ENCODE data around the gene GET4.

The GET4 gene

DNA sequence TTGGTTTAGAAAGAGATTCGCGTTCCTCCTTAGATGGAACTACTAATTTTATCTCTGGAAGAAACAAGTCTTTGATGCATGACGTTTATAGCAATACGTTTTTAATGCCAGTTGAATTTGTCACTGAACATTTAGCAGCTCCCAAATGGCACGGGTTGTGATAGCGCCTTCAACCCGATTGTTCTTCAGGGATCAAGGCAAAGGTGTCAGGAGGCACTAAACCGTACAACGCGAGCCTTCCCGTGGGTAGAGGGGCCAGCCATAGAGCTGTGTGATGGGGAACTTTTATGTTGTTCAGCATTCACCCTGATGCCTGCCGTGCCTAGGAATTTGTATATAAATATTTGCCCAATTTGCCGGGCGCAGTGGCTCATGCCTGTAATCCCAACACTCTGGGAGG is 3.4 kb downstream of the GET4 start:
- TF ChIP-seq ZFX (IDR thresholded peaks at IDR 0.05; ENCODE audit: borderline replicate concordance) = no peak
- TF ChIP-seq, protein P1, sequence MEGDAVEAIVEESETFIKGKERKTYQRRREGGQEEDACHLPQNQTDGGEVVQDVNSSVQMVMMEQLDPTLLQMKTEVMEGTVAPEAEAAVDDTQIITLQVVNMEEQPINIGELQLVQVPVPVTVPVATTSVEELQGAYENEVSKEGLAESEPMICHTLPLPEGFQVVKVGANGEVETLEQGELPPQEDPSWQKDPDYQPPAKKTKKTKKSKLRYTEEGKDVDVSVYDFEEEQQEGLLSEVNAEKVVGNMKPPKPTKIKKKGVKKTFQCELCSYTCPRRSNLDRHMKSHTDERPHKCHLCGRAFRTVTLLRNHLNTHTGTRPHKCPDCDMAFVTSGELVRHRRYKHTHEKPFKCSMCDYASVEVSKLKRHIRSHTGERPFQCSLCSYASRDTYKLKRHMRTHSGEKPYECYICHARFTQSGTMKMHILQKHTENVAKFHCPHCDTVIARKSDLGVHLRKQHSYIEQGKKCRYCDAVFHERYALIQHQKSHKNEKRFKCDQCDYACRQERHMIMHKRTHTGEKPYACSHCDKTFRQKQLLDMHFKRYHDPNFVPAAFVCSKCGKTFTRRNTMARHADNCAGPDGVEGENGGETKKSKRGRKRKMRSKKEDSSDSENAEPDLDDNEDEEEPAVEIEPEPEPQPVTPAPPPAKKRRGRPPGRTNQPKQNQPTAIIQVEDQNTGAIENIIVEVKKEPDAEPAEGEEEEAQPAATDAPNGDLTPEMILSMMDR (IDR thresholded peaks at IDR 0.05) = no peak
- peak overlapping the region; percentile 84 for H3K27ac ChIP-seq

DNA sequence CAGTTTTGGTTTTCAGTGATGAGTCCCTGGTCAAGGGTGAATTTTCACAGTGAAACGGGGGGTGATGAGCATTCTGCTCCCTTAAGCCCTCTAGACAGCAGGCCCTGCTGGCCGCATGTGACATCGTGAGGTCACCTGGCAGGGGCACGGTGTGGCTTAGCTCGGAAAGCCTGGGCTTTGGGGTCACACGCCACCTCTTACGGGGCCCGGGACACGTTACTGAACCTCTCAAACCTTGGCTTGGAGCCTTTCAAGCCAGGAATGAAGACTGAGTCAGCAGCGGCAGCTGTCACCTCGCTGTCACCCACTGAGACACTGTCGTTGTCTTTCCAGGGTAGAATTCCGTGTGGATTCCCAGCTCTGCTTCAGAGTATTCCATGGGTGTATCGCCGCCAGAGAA is 4.1 kb downstream of the GET4 start:
- H3K27ac ChIP-seq = peak overlapping the region; percentile 84
- no peak for TF ChIP-seq ZFX (IDR thresholded peaks at IDR 0.05; ENCODE audit: borderline replicate concordance)
- TF ChIP-seq, protein P1 (IDR thresholded peaks at IDR 0.05) = no peak

DNA sequence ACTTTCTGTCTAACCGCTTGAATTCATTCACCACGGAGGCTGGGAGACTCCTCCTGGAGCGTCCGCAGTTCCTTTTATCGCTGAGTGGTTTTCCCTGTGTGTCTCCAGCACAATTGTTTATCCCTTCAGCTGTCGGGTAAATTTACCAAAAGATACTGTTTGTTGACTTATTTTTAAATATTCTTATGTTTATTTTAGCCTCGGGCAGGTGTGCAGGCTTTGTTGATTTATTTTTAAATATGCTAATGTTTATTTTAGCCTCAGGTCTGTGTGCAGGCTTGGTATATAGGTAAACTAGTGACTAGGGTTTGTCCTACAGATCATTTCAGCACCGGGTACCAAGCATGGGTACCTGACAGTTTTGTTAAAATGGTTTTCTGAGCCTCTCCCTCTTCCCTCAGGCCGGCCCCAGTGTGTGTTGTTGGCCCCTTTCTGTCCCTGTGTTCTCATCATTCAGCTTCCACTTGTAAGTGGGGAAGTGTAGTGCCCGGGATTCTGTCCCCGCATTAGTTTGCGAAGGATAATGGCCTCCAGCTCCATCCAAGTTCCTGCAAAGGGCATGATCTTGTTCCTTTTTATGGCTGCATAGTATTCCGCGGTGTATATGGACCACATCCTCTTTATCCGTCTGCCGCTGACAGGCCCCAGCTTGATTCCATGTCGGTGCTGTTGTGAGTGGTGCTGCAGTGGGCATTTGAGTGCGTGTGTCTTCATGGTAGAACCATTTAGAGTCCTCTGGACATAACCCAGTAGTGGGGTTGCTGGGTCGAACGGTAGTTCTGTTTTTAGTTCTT is 5.3 kb downstream of the GET4 start:
- H3K27ac ChIP-seq = peak overlapping the region; percentile 84
- TF ChIP-seq, protein P1 (IDR thresholded peaks at IDR 0.05) = no peak
- no peak for TF ChIP-seq ZFX (IDR thresholded peaks at IDR 0.05; ENCODE audit: borderline replicate concordance)

DNA sequence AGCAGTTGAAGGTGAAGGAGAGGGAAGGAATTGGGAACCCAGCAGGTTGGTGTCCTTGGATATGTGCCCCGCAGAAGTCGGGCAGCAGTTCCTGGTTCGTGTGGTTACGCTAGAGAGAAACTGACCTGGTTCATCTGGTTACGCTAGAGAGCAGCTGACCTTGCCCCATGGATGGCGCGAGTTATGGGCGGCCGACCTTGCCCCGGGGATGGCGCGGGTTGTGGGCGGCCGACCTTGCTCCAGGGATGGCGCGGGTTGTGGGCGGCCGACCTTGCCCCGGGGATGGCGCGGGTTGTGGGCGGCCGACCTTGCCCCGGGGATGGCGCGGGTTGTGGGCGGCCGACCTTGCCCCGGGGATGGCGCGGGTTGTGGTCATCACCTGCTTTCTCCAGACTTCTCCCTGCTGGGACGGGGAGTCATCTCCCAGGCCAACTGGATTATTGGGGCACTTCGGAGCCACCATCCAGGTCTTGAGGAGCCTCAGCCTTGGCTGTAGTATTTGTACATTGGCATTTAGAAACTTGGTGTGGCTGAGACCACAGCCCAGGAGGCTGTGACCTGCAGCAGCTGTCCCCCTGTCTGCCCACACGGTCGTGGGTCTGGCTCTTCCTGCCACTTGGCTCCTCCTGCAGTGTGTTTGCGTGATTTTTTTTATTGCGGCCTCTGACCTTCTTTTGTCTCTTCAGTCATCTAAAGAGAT is 6.1 kb downstream of the GET4 start:
- TF ChIP-seq, protein P1 (IDR thresholded peaks at IDR 0.05) = no peak
- H3K27ac ChIP-seq = peak overlapping the region; percentile 84

DNA sequence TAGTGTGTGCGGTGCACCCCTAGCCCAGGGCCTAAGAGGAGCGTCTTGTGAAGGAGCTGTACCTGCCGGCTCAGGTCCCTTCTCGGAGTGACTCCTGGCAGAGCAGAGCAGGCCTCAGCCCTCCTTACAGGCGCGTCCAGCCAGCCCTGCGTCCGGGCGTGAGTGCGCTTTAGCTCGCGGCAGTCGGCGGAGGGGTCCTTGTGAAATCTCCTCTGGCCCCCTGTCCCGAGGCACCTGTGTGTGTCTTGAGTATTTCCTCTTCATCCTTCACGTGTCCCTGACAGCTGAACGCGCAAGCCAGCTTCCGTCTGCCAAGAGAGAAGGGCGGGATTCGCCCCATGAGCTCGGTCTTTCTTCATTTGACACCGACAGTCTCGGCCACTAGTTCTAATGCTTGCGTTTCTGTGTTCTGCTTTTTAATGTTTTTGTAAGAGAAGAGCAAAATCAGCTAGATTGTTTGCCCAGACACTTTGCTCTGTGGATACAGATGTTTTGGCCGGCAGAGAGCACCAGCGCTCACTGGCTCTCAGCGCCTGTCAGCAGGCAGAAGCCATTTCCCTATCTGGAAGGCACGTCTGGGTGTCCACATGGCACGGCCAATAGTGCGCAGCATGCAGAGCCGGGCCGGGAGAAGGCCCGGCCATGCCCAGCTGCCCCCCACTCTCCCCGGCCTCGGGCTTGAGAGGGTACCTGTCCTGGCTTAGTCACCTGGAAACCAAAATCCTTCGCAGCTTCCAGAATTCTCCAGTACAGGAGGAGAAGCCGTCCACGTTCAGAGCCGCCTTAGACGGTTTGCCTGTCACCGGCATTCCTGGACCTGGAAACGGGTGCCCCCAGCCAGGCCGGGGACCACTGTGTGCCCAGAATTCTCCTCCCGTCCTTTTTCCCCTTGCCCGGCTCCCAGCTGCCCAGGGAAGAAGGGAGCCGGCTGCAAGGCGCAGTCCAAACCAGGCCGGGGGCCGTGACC is 7.0 kb downstream of the GET4 start:
- TF ChIP-seq, protein P1 (IDR thresholded peaks at IDR 0.05) = peak; percentile 59
- no peak for TF ChIP-seq ZFX (IDR thresholded peaks at IDR 0.05; ENCODE audit: borderline replicate concordance)
- peak overlapping the region; percentile 84 for H3K27ac ChIP-seq

DNA sequence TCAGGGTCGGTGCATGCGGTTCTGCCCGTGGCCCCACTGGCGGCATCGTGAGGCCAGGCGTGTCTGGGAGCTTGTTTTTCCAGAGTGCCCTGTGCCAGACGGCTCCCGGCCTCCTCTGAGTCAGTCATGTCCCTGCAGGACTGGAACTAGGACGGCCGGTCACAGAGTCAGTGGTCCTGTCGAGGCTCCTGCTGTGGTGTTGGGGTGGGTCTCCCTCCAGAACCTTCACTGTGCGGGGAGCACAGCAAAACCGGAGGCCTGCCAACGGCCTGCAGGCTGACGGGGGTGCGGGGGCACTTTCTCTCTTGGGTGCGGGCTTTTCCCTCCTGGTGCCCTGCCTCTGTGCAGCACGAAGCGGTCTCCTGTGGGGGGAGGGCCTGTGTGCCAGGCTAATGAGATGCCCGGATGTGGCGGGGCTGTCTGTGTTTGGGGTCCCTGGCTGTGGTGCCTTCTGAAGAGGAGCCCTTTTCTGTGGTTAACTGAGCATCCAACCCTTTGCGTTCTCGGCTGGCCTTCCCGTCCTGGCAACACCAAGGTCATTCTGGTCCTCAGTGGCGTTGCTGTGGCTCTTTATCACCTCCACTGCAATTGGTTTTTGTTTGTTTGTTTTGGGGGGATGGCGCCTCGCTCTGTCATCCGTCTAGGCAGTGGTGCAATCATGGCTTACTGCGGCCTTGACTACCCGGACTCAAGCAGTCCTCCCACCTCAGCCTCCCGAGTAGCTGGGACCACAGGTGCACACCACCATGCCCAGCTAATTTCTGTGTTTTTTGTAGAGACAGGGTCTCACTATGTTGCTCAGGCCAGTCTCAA is 8.0 kb downstream of the GET4 start:
- no peak for TF ChIP-seq ZFX (IDR thresholded peaks at IDR 0.05; ENCODE audit: borderline replicate concordance)
- TF ChIP-seq, protein P1 (IDR thresholded peaks at IDR 0.05) = no peak
- no peak overlapping the region for H3K27ac ChIP-seq

All from 22Rv1 (cell line).